ENCODE results near the gene GPR160.
"Not testable (repeated sequence)": the region's sequence is repeated elsewhere in the genome, so short reads cannot be mapped to it uniquely, and the experiment has no call there.

GPR160 gene

GRCh38 chr3:170111147-170111771, 73.5 kb downstream of the GPR160 start:
- no peak for DNase-seq (ENCODE audit: low spot score)

GRCh38 chr3:170114165-170114564, 76.4 kb downstream of the GPR160 start:
- DNase-seq (ENCODE audit: low spot score): not testable (repeated sequence)

GRCh38 chr3:170117134-170117533, 79.3 kb downstream of the GPR160 start:
- DNase-seq (ENCODE audit: low spot score): no peak

- DNase-seq (ENCODE audit: low spot score): no peak
Observed at GRCh38 chr3:170128259-170128976, 90.6 kb downstream of the GPR160 start.

GRCh38 chr3:170128977-170129431, 91.2 kb downstream of the GPR160 start:
- DNase-seq (ENCODE audit: low spot score): peak; percentile 43

- no peak for DNase-seq (ENCODE audit: low spot score)
Observed at GRCh38 chr3:170130532-170130931, 92.7 kb downstream of the GPR160 start.

- no peak for DNase-seq (ENCODE audit: low spot score)
Observed at GRCh38 chr3:170132335-170132734, 94.5 kb downstream of the GPR160 start.
